A673 (cell line): Measurements from ENCODE around the gene FERMT3.

Experiments used
- CTCF ChIP-seq: fragments of 300-800, 200-600 bp; sonication (generic); conservative IDR thresholded peaks from 2 replicates; pipeline ENCODE4 v1.5.1; 2017; ENCODE audit warnings: low read depth, mild to moderate bottlenecking, antibody characterized with exemption, low read length, moderate library complexity, mixed read lengths
- EZH2 ChIP-seq: fragments of 200-600 bp; sonication (generic); IDR thresholded peaks from 2 replicates; pipeline ENCODE4 v1.6.1; 2017; ENCODE audit warnings: borderline replicate concordance, low read depth, mild to moderate bottlenecking, mixed read lengths, antibody characterized with exemption, low read length; ENCODE audit not compliant: poor library complexity, severe bottlenecking

- no peak for TF ChIP-seq EZH2
- TF ChIP-seq CTCF = peak; percentile 41; the same call in 1 of the 2 replicates
Measured at GRCh38 chr11:64225608-64226506, 19.3 kb downstream of the FERMT3 start, which contains the start of the genes NUDT22 and TRPT1.
